ENCODE data around the gene SETBP1. TPM values are rescaled to one million over a fixed set of nuclear protein-coding genes. Genes with fewer than 3 reads are reported as not detected.

The SETBP1 gene
- total and polyA plus RNA-seq, 9 of the 15 experiments (the other 6 are each of a cell fraction or from before 2014, with no cell fraction given), result under 0.01 to 0.13 (median 0.04) TPM

DNA sequence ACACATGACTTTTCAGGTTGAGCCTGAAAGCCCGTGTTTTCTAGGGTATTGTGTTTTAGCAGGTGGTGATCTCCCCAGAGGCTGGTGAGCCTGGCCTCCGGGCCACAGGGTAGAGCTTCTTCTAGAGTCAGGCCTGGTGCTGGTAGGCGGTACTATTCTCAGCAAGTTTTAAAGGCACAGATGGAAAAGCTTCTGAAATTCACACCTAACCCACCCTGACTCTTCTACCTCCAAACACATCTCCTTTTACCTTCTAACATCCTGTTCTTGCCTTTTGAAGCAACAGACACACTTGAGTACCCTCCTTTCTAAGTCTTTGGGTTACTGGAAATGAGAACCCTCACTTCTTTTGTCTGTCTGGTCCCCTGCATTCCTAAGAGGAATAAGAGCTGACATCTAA lies 191.1 kb downstream of the SETBP1 start:
- Histone ChIP-seq H3K9me3 (replicated peaks; ENCODE audit: control insufficient read depth, insufficient read depth, low read depth, low read length) (no peaks in the 10 kb centered on the region), H3K27me3 (ENCODE audit: control insufficient read depth in 2 of 2, insufficient read depth in 2 of 2, low read length in 2 of 2) (no peaks in the 10 kb centered on the region), H4K20me1 (replicated peaks; ENCODE audit: control insufficient read depth, insufficient read depth, low read length) (0 out of 2 replicates have a peak, but pooled peaks cover 4% of the 10 kb centered on the region), H3K27ac (ENCODE audit: extremely low read depth, low read depth, low read length) (no peak overlapping the region), H3K9me1 (ENCODE audit: control insufficient read depth, insufficient read depth, low read length) (no peaks in the 10 kb centered on the region), H3K4me3 (no peak overlapping the region), H3K36me3 (ENCODE audit: control insufficient read depth, insufficient read depth, low read length) (no peaks in the 10 kb centered on the region), H3K79me2 (ENCODE audit: control insufficient read depth, insufficient read depth, low read length) (no peaks in the 10 kb centered on the region), H3K4me2 (ENCODE audit: insufficient read depth, low read length) (no peak overlapping the region), H2AFZ (ENCODE audit: low read depth, low read length) (no peak overlapping the region), H3K4me1 (replicated peaks in 1 of 2; ENCODE audit: control insufficient read depth in 2 of 2, insufficient read depth in 2 of 2, low read length in 2 of 2) (no peaks in the 10 kb centered on the region; a peak in 1 of 5 replicates), H3K9ac (ENCODE audit: insufficient read depth in 1 of 2, low read depth in 2 of 2, low read length in 2 of 2) (no peak overlapping the region)
- POLR2A ChIA-PET, result no interaction called here
- BruUV-seq (replicated peaks), result no TSS peak
- intact Hi-C loops (cut with micrococcal nuclease), result no loop called here
- 0% methylated on average over 2 of the region's 3 CpGs for WGBS (ENCODE audit: insufficient coverage, low coverage, missing lambda C conversion rate)
- ATAC-seq (no peak), DNase-seq (ENCODE audit: extremely low read depth in 1 of 4, low spot score in 3 of 4) (no peak), FAIRE-seq (no peak)
- CTCF ChIA-PET (ENCODE audit: low intra/inter-chr PET ratio), result no interaction called here
- in situ Hi-C loops (cut with MboI), result no loop called here
- no peak for TF ChIP-seq MTA2 (IDR thresholded peaks at IDR 0.05; ENCODE audit: low read depth)
- no peak for TF ChIP-seq ESRRA (IDR thresholded peaks at IDR 0.05; ENCODE audit: borderline replicate concordance, low read depth)
- no peak for TF ChIP-seq ZNF24 (IDR thresholded peaks at IDR 0.05)
- TF ChIP-seq, protein P1, sequence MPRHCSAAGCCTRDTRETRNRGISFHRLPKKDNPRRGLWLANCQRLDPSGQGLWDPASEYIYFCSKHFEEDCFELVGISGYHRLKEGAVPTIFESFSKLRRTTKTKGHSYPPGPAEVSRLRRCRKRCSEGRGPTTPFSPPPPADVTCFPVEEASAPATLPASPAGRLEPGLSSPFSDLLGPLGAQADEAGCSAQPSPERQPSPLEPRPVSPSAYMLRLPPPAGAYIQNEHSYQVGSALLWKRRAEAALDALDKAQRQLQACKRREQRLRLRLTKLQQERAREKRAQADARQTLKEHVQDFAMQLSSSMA (CRISPR knock-in tag; IDR thresholded peaks at IDR 0.05), result no peak
- TF ChIP-seq SMARCE1 (IDR thresholded peaks at IDR 0.05), result no peak
- TF ChIP-seq SIX5 (IDR thresholded peaks at IDR 0.05; ENCODE audit: borderline replicate concordance in 1 of 2, insufficient read depth in 1 of 2, low read depth in 1 of 2, low read length in 2 of 2), result no peak
- TF ChIP-seq ZKSCAN8 (CRISPR knock-in tag; IDR thresholded peaks at IDR 0.05), result no peak
- TF ChIP-seq U2AF2 (optimal IDR thresholded peaks at IDR 0.05; ENCODE audit: low read depth, low read length), result no peak
- TF ChIP-seq EP300 (IDR thresholded peaks at IDR 0.05; ENCODE audit: low read length), result no peak
- no peak for TF ChIP-seq ZNF175 (CRISPR knock-in tag; IDR thresholded peaks at IDR 0.05; ENCODE audit: low read depth)
- no peak for TF ChIP-seq ZFP30 (CRISPR knock-in tag; IDR thresholded peaks at IDR 0.05; ENCODE audit: borderline replicate concordance)
- TF ChIP-seq SNIP1 (IDR thresholded peaks at IDR 0.05; ENCODE audit: low read depth), result no peak
- no peak for TF ChIP-seq ZBTB1 (CRISPR knock-in tag; IDR thresholded peaks at IDR 0.05; ENCODE audit: borderline replicate concordance, low read depth)
- TF ChIP-seq, protein P2, sequence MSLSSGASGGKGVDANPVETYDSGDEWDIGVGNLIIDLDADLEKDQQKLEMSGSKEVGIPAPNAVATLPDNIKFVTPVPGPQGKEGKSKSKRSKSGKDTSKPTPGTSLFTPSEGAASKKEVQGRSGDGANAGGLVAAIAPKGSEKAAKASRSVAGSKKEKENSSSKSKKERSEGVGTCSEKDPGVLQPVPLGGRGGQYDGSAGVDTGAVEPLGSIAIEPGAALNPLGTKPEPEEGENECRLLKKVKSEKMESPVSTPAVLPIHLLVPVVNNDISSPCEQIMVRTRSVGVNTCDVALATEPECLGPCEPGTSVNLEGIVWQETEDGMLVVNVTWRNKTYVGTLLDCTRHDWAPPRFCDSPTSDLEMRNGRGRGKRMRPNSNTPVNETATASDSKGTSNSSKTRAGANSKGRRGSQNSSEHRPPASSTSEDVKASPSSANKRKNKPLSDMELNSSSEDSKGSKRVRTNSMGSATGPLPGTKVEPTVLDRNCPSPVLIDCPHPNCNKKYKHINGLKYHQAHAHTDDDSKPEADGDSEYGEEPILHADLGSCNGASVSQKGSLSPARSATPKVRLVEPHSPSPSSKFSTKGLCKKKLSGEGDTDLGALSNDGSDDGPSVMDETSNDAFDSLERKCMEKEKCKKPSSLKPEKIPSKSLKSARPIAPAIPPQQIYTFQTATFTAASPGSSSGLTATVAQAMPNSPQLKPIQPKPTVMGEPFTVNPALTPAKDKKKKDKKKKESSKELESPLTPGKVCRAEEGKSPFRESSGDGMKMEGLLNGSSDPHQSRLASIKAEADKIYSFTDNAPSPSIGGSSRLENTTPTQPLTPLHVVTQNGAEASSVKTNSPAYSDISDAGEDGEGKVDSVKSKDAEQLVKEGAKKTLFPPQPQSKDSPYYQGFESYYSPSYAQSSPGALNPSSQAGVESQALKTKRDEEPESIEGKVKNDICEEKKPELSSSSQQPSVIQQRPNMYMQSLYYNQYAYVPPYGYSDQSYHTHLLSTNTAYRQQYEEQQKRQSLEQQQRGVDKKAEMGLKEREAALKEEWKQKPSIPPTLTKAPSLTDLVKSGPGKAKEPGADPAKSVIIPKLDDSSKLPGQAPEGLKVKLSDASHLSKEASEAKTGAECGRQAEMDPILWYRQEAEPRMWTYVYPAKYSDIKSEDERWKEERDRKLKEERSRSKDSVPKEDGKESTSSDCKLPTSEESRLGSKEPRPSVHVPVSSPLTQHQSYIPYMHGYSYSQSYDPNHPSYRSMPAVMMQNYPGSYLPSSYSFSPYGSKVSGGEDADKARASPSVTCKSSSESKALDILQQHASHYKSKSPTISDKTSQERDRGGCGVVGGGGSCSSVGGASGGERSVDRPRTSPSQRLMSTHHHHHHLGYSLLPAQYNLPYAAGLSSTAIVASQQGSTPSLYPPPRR (CRISPR knock-in tag; IDR thresholded peaks at IDR 0.05; ENCODE audit: borderline replicate concordance), result no peak
- no peak for TF ChIP-seq ILF3 (IDR thresholded peaks at IDR 0.05; ENCODE audit: borderline replicate concordance)
